Measurements from ENCODE around the gene SLC26A9. TPM values are rescaled to one million over a fixed set of nuclear protein-coding genes. Genes with fewer than 3 reads are reported as not detected.

Gene SLC26A9
- total and polyA plus RNA-seq, 3 experiments from 2014 or later = not detected

DNA sequence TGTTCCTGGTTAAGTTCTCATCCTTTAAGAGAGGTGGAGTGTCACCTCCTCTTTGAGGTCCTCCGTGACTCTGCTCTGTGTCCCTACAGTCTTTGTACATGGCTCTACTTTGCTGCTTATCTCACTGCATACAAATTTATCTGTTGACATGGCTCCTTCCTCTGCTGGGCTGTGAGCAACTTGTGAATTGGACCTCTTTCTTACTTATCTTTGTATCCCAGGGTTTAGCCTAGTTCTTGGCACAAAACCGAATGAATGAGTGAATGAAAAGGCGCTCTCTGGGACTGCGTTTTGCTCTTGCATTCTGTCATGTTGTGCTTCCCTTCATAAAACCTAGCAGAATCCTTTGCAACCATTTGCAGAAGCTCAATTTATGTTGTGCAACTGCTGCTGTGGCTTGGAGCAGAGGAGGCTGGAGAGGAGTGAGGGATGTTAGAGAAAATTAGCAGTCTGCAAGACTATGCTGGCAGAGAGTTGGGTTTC, 12.4 kb downstream of the SLC26A9 start:
- no peaks in the 10 kb centered on the region for H3K36me3 Mint-ChIP-seq
- no peaks in the 10 kb centered on the region for H3K9me3 Mint-ChIP-seq
- H3K4me1 Mint-ChIP-seq = no peaks in the 10 kb centered on the region
- no peak overlapping the region for H3K4me3 ChIP-seq (ENCODE audit: low read length)
- POLR2A ChIA-PET = no interaction called here
- H3K4me1 ChIP-seq (ENCODE audit: insufficient read depth, low read length) = no peaks in the 10 kb centered on the region
- no peaks in the 10 kb centered on the region for H3K36me3 ChIP-seq (ENCODE audit: insufficient read depth, low read length)
- no peak for DNase-seq
- H3K27me3 Mint-ChIP-seq = peaks cover 18 to 42% of the 10 kb centered on the region in 2 donors
- CTCF ChIA-PET = no interaction called here
- no peak overlapping the region for H3K4me3 Mint-ChIP-seq
- no peak overlapping the region for H3K27ac ChIP-seq (ENCODE audit: low read depth, low read length)
- no peak overlapping the region for H3K27ac Mint-ChIP-seq
- H3K9me3 ChIP-seq (ENCODE audit: low read length) = no peaks in the 10 kb centered on the region
- H3K27me3 ChIP-seq (ENCODE audit: insufficient read depth, low read length, poor library complexity, severe bottlenecking) = peaks cover 7% of the 10 kb centered on the region

DNA sequence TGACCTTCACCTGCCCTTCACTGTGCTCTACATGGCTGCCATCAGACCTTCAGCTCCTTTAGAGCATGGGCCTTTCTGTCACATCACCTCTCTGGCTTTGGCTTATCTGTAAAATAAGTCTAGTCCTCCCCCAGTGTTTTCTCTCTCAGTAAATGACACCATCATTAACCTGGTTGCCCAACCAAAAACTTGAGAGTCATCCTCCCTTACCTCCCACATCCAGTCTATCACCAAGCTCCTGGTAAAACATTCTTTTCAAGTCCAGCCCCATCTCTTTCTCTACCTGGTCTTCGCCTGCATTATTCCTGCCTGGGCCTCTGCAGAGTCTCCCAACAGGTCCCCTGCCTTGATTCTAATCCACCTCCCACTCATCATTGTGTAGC, 13.1 kb downstream of the SLC26A9 start:
- Histone ChIP-seq H3K36me3 (ENCODE audit: insufficient read depth, low read length) (no peaks in the 10 kb centered on the region), H3K4me3 (ENCODE audit: low read length) (no peak overlapping the region), H3K4me1 (ENCODE audit: insufficient read depth, low read length) (no peaks in the 10 kb centered on the region), H3K9me3 (ENCODE audit: low read length) (no peaks in the 10 kb centered on the region), H3K27me3 (ENCODE audit: insufficient read depth, low read length, poor library complexity, severe bottlenecking) (peaks cover 6% of the 10 kb centered on the region), H3K27ac (ENCODE audit: low read depth, low read length) (no peak overlapping the region)
- Mint-ChIP-seq H3K4me1 (no peaks in the 10 kb centered on the region), H3K27ac (no peak overlapping the region), H3K9me3 (no peaks in the 10 kb centered on the region), H3K27me3 (peaks cover 15 to 39% of the 10 kb centered on the region in 2 donors), H3K4me3 (no peak overlapping the region), H3K36me3 (no peaks in the 10 kb centered on the region)
- CTCF ChIA-PET = interaction anchor here (1.5 to 1.6 kb wide), 2 partner anchors 11 to 26 kb away, joined by 3 to 4 read pairs; no protein-coding TSS in a partner anchor
- DNase-seq = no peak
- POLR2A ChIA-PET = no interaction called here

GRCh38 chr1:205929496-205930194, 13.6 kb downstream of the SLC26A9 start:
- no peaks in the 10 kb centered on the region for H3K9me3 Mint-ChIP-seq
- H3K36me3 Mint-ChIP-seq = no peaks in the 10 kb centered on the region
- H3K9me3 ChIP-seq (ENCODE audit: low read length) = no peaks in the 10 kb centered on the region
- H3K4me3 Mint-ChIP-seq = no peak overlapping the region
- no peaks in the 10 kb centered on the region for H3K4me1 Mint-ChIP-seq
- no peaks in the 10 kb centered on the region for H3K36me3 ChIP-seq (ENCODE audit: insufficient read depth, low read length)
- ChIA-PET CTCF (interaction anchor here (1.5 to 1.6 kb wide), 2 partner anchors 11 to 26 kb away, joined by 3 to 4 read pairs; no protein-coding TSS in a partner anchor), POLR2A (no interaction called here)
- no peaks in the 10 kb centered on the region for H3K4me1 ChIP-seq (ENCODE audit: insufficient read depth, low read length)
- H3K27me3 ChIP-seq (ENCODE audit: insufficient read depth, low read length, poor library complexity, severe bottlenecking) = peaks cover under 1% of the 10 kb centered on the region
- no peak overlapping the region for H3K4me3 ChIP-seq (ENCODE audit: low read length)
- H3K27ac Mint-ChIP-seq = no peak overlapping the region
- peaks cover 15 to 37% of the 10 kb centered on the region in 2 donors for H3K27me3 Mint-ChIP-seq
- H3K27ac ChIP-seq (ENCODE audit: low read depth, low read length) = no peak overlapping the region
- DNase-seq = no peak

GRCh38 chr1:205928317-205928716, 14.9 kb downstream of the SLC26A9 start:
- no peaks in the 10 kb centered on the region for H3K27me3 ChIP-seq (ENCODE audit: insufficient read depth, low read length, poor library complexity, severe bottlenecking)
- no peaks in the 10 kb centered on the region for H3K9me3 Mint-ChIP-seq
- H3K27ac Mint-ChIP-seq = no peak overlapping the region
- H3K36me3 Mint-ChIP-seq = no peaks in the 10 kb centered on the region
- H3K27me3 Mint-ChIP-seq = peaks cover 12 to 25% of the 10 kb centered on the region in 2 donors
- H3K4me1 Mint-ChIP-seq = no peaks in the 10 kb centered on the region
- DNase-seq = no peak
- CTCF ChIA-PET = no interaction called here
- POLR2A ChIA-PET = no interaction called here
- no peak overlapping the region for H3K27ac ChIP-seq (ENCODE audit: low read depth, low read length)
- H3K4me3 Mint-ChIP-seq = no peak overlapping the region
- no peaks in the 10 kb centered on the region for H3K4me1 ChIP-seq (ENCODE audit: insufficient read depth, low read length)
- H3K4me3 ChIP-seq (ENCODE audit: low read length) = no peak overlapping the region
- H3K9me3 ChIP-seq (ENCODE audit: low read length) = no peaks in the 10 kb centered on the region
- no peaks in the 10 kb centered on the region for H3K36me3 ChIP-seq (ENCODE audit: insufficient read depth, low read length)

DNA sequence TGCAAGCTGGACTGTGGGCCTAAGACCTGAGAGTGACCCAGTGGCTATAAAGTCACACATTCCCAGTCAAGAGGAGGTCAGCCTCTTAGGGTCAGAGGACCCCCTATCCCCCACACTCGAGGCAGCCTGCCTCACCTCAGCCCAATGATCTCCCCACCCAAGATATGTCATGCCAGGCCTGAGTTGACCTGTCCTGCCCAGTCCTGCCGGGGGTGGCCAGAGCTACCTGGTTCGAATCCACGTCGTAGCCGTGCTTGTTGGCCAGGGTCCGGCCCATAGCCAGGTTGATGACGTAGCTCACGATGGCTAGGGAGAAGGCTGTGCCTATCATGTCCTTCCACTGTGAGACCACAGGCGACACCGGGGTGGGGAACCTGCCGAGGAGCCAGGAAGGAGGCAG, 15.6 kb downstream of the SLC26A9 start:
- no peaks in the 10 kb centered on the region for H3K4me1 Mint-ChIP-seq
- H3K9me3 Mint-ChIP-seq = no peaks in the 10 kb centered on the region
- CTCF ChIA-PET = interaction anchor here (1.2 kb wide), 1 partner anchor 15 kb away, joined by 3 read pairs; no protein-coding TSS in a partner anchor
- no peak overlapping the region for H3K4me3 Mint-ChIP-seq
- no peaks in the 10 kb centered on the region for H3K27me3 ChIP-seq (ENCODE audit: insufficient read depth, low read length, poor library complexity, severe bottlenecking)
- H3K36me3 Mint-ChIP-seq = no peaks in the 10 kb centered on the region
- no peaks in the 10 kb centered on the region for H3K36me3 ChIP-seq (ENCODE audit: insufficient read depth, low read length)
- no peak overlapping the region for H3K4me3 ChIP-seq (ENCODE audit: low read length)
- no peak overlapping the region for H3K27ac Mint-ChIP-seq
- H3K27ac ChIP-seq (ENCODE audit: low read depth, low read length) = no peak overlapping the region
- POLR2A ChIA-PET = no interaction called here
- H3K9me3 ChIP-seq (ENCODE audit: low read length) = no peaks in the 10 kb centered on the region
- H3K4me1 ChIP-seq (ENCODE audit: insufficient read depth, low read length) = no peaks in the 10 kb centered on the region
- H3K27me3 Mint-ChIP-seq = peaks cover 12 to 21% of the 10 kb centered on the region in 2 donors
- DNase-seq = no peak

DNA sequence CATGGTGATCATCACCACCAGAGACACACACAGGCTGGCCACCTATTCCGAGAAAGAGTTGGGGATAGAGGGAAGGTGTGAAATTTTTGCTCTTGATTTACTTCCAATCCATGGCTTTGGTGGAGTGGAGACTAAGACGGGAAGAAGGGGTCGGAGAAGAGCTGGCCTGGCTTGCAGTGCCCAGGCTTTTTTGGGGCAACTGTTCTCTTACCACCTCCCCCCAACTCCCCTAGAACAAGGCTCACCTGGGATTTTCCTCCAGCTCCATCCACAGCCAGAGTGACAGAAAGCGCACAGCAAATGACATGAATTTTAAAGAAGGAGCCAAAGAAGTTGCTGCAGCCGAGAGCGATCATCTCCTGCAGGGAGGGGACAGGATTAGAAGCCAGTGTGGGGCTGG, 16.0 kb downstream of the SLC26A9 start:
- Mint-ChIP-seq H3K9me3 (no peaks in the 10 kb centered on the region), H3K36me3 (no peaks in the 10 kb centered on the region), H3K27me3 (peaks cover 9 to 17% of the 10 kb centered on the region in 2 donors), H3K4me3 (no peak overlapping the region), H3K4me1 (no peaks in the 10 kb centered on the region), H3K27ac (no peak overlapping the region)
- Histone ChIP-seq H3K36me3 (ENCODE audit: insufficient read depth, low read length) (no peaks in the 10 kb centered on the region), H3K27ac (ENCODE audit: low read depth, low read length) (no peak overlapping the region), H3K4me1 (ENCODE audit: insufficient read depth, low read length) (no peaks in the 10 kb centered on the region), H3K27me3 (ENCODE audit: insufficient read depth, low read length, poor library complexity, severe bottlenecking) (no peaks in the 10 kb centered on the region), H3K9me3 (ENCODE audit: low read length) (no peaks in the 10 kb centered on the region), H3K4me3 (ENCODE audit: low read length) (no peak overlapping the region)
- CTCF ChIA-PET = interaction anchor here (1.2 kb wide), 1 partner anchor 15 kb away, joined by 3 read pairs; no protein-coding TSS in a partner anchor
- POLR2A ChIA-PET = no interaction called here
- DNase-seq = no peak

GRCh38 chr1:205926636-205927035, 16.6 kb downstream of the SLC26A9 start:
- no peaks in the 10 kb centered on the region for H3K4me1 ChIP-seq (ENCODE audit: insufficient read depth, low read length)
- ChIA-PET POLR2A (no interaction called here), CTCF (interaction anchor here (1.2 kb wide), 1 partner anchor 16 kb away, joined by 3 read pairs; no protein-coding TSS in a partner anchor)
- Mint-ChIP-seq H3K36me3 (no peaks in the 10 kb centered on the region), H3K27ac (no peak overlapping the region), H3K4me3 (no peak overlapping the region), H3K9me3 (no peaks in the 10 kb centered on the region), H3K4me1 (no peaks in the 10 kb centered on the region), H3K27me3 (peaks cover 9 to 13% of the 10 kb centered on the region in 2 donors)
- no peaks in the 10 kb centered on the region for H3K27me3 ChIP-seq (ENCODE audit: insufficient read depth, low read length, poor library complexity, severe bottlenecking)
- H3K9me3 ChIP-seq (ENCODE audit: low read length) = no peaks in the 10 kb centered on the region
- no peak for DNase-seq
- H3K4me3 ChIP-seq (ENCODE audit: low read length) = no peak overlapping the region
- no peaks in the 10 kb centered on the region for H3K36me3 ChIP-seq (ENCODE audit: insufficient read depth, low read length)
- H3K27ac ChIP-seq (ENCODE audit: low read depth, low read length) = no peak overlapping the region

DNA sequence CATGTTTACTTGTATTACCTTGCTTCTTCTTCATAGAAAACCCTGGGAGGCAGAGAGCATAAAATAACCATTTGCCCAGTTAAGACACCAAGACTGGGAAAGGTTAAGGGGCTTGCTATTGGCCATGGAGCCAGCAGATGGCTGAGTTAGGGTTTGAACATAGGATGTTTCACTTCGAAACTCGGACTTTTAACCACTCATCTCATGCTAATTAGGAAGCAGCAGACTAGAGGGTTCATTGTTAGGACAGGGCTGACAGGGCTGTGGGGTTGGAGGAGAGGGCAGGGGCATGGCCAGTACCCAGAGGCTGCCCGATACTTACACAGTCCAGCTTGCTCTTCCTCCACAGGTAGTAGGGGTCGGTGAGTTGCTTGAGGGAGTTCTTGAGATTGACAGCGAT, 17.0 kb downstream of the SLC26A9 start:
- H3K27ac ChIP-seq (ENCODE audit: low read depth, low read length) = no peak overlapping the region
- ChIA-PET CTCF (interaction anchor here (1.2 kb wide), 1 partner anchor 16 kb away, joined by 3 read pairs; no protein-coding TSS in a partner anchor), POLR2A (no interaction called here)
- Mint-ChIP-seq H3K27me3 (peaks cover 9 to 12% of the 10 kb centered on the region in 2 donors), H3K4me1 (no peaks in the 10 kb centered on the region), H3K27ac (no peak overlapping the region), H3K4me3 (no peak overlapping the region), H3K9me3 (no peaks in the 10 kb centered on the region), H3K36me3 (no peaks in the 10 kb centered on the region)
- H3K27me3 ChIP-seq (ENCODE audit: insufficient read depth, low read length, poor library complexity, severe bottlenecking) = no peaks in the 10 kb centered on the region
- no peaks in the 10 kb centered on the region for H3K4me1 ChIP-seq (ENCODE audit: insufficient read depth, low read length)
- H3K36me3 ChIP-seq (ENCODE audit: insufficient read depth, low read length) = no peaks in the 10 kb centered on the region
- H3K4me3 ChIP-seq (ENCODE audit: low read length) = no peak overlapping the region
- DNase-seq = no peak
- H3K9me3 ChIP-seq (ENCODE audit: low read length) = no peaks in the 10 kb centered on the region
